Heart left ventricle (tissue), 13 donors: ENCODE results near the gene PARN.
"Not testable (repeated sequence)": the region's sequence is repeated elsewhere in the genome, so short reads cannot be mapped to it uniquely, and the experiment has no call there.

Experiments used
- POLR2A ChIP-seq, 2 donors: fragments of 450-650 bp; IDR thresholded peaks; one replicate each; pipeline ENCODE4 v1.6.1; 2017; ENCODE audit warnings: antibody characterized with exemption in 2 of 2, mild to moderate bottlenecking in 2 of 2, moderate library complexity in 2 of 2
- TF ChIP-seq, protein P1 (sequence below), 12 donors: fragments of 200-600 bp; sonication (generic) in 4 of 12; IDR thresholded peaks; one replicate each; pipeline versions ENCODE4 v1.5.0 to v1.8.0; 2018 to 2022; ENCODE audit warnings: antibody characterized with exemption in 12 of 12, mild to moderate bottlenecking in 5 of 12
- donor health status: ischemic (EF 13 %, LVEDD 7.1; RV severe dilation, severe dysfunction).
- donor health status: DM: no; HTN: yes; CAD: no.
- donor health status: DM: no; HTN: no; CAD: no.
- donor health status: ischemic (EF 25% LVEDD 6.9; RV normal size, moderate dysfunction).
- donor health status: ischemic (EF 25% LVEDD 5.7; RV mildly dilated, moderate dysfunction).
- donor health status: ischemic (EF 35%, LVEDD 5.7; RV mildly dilated, moderate dysfunction).
- donor health status: nonischemic (EF 11% LVEDD 7.7; RV severe dilation, severe dysfunction).
- donor health status: DM: yes; HTN: yes; CAD: no.
- donor health status: PGD.
- donor health status: ischemic (EF 29% LVEDD 5.4; RV normal size, mild dysfunction).
- donor health status: nonischemic (EF 23%, LVEDD 6.1; RV moderate dilation, normal function).

- TF ChIP-seq, protein P1, sequence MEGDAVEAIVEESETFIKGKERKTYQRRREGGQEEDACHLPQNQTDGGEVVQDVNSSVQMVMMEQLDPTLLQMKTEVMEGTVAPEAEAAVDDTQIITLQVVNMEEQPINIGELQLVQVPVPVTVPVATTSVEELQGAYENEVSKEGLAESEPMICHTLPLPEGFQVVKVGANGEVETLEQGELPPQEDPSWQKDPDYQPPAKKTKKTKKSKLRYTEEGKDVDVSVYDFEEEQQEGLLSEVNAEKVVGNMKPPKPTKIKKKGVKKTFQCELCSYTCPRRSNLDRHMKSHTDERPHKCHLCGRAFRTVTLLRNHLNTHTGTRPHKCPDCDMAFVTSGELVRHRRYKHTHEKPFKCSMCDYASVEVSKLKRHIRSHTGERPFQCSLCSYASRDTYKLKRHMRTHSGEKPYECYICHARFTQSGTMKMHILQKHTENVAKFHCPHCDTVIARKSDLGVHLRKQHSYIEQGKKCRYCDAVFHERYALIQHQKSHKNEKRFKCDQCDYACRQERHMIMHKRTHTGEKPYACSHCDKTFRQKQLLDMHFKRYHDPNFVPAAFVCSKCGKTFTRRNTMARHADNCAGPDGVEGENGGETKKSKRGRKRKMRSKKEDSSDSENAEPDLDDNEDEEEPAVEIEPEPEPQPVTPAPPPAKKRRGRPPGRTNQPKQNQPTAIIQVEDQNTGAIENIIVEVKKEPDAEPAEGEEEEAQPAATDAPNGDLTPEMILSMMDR (IDR thresholded peaks at IDR 0.05), result not testable (repeated sequence)
- not testable (repeated sequence) for TF ChIP-seq POLR2A (IDR thresholded peaks at IDR 0.05)
Observed at GRCh38 chr16:14636951-14637240, 6.8 kb upstream of the PARN start.
